ENCODE results near the gene CDCA4.

The CDCA4 gene

GRCh38 chr14:105013150-105013785, 7.6 kb downstream of the CDCA4 start:
- DNase-seq (no peak), ATAC-seq (no peak)

DNA sequence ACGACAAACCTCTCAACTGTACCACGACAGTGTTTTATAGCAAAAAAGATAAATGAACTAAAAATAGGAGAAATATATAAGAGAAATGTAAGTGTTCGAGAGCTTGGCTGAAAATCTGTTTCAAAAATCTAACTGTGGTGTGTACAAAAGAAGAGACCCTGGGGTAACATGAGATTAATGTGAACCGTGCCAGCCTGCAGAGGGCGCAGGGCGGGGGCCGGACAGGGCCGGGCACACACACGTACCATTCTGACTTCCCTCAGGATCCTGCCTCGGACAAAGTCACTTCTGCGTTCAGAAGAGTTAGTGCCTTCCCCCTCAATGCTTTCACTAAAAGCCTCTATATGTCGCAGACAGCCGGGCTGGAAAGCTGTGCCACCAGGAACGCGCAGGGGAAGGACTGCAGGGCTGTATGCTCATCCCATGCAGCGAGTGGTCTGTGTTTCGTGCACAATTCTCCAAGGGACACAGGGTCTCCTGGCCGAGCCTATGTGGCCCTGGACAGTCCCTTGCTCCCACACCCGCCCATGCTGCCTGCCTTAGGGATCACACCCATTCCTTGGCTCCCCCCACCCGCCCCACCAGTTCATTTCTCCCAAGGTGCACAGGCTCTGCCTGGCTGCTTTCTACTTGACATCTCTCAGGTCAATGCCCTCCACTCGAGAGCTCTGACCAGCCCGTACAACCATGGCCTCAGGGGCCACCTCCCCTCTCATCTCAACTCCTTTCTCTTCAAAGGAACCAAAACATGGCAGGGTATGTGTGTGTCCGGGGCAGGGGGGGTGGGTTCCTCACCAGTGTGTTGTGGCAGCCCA, 8.5 kb downstream of the CDCA4 start:
- no peak for DNase-seq
- ATAC-seq, result no peak

DNA sequence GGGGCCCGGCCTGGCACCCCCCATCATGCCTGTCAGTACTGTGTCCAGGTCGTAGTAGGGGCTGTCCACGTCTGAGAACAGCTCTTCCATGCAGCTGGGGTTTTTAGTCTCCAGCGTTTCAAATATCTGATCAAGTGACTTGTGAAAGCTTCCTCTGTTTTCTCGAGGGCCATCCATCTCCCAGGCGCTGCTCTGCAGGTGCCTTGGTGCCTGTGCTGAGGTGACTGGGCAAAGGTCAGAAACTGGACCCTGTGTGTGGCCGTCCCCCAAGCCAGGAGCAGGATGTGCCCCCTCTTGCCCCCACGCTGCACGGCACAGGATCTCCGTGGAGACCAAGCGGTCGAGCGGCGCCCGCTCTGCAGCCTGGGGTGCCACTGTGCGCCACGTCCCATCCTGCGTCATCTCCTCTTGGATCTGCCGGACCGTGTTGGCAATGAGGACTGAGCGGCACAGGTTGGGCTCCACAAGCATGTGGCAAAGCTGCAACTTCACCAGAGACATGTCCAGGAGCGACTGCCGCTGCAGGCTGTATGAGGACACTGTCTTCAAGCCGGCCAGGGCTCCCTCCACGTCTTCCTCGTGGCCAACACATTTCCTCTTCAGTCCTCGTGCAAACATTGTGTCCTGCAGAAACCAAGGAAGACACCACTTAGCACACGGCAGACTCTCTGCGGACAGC, 9.4 kb downstream of the CDCA4 start:
- ATAC-seq (no peak), DNase-seq (no peak)

- ATAC-seq (no peak), DNase-seq (no peak)
Observed at GRCh38 chr14:105010891-105011291, 10.0 kb downstream of the CDCA4 start.

DNA sequence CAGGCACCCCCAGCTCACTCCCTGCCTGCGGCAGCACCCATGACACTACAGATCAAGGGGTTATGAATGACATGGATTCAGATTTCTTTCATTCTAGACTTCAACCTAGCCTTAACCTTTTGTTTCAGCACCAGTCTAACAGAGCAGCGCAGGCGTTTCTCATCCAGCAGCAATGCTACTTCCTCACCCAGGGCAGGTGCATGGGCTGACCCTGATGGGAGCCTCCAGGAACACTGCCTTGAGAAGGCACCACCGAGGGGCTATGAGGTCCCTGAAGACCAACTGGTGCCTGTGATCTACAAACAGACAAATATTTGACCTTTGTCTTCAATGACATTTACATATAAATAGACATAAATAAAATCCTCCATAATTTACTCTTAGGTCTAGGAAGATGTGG, 10.8 kb downstream of the CDCA4 start:
- no peak for DNase-seq
- no peak for ATAC-seq

DNA sequence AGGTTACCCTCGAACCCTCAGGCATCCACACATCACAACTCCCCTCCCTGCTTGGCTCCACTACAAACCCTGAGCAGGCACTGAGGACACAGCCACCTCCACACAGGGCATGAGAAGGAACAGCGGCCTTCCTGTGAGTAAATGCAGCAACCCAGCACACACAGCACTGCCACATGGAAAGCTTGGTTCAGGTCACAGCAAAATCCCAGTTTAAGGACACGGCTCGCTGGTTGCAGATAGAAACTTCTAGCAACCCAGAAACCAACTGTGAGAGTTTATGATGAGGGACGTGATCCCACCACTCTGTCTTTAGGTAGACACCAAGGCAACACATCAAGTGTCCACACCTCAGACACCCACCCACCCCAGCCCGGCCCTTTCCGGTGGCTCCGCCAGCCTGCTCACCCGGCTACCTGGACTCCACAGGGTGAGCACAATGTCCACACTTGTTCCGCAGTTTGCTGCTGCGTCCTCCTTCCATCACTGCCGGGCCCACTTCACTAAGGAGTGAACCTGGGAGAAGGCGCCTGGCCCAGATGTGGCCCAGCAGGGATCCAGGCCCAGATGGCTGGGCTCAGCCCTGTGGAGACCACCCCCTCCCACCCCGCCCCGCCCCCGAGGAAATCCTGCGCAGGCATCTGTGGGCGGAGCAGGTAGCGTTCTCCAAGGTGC, 13.2 kb downstream of the CDCA4 start:
- ATAC-seq (no peak), DNase-seq (no peak)

DNA sequence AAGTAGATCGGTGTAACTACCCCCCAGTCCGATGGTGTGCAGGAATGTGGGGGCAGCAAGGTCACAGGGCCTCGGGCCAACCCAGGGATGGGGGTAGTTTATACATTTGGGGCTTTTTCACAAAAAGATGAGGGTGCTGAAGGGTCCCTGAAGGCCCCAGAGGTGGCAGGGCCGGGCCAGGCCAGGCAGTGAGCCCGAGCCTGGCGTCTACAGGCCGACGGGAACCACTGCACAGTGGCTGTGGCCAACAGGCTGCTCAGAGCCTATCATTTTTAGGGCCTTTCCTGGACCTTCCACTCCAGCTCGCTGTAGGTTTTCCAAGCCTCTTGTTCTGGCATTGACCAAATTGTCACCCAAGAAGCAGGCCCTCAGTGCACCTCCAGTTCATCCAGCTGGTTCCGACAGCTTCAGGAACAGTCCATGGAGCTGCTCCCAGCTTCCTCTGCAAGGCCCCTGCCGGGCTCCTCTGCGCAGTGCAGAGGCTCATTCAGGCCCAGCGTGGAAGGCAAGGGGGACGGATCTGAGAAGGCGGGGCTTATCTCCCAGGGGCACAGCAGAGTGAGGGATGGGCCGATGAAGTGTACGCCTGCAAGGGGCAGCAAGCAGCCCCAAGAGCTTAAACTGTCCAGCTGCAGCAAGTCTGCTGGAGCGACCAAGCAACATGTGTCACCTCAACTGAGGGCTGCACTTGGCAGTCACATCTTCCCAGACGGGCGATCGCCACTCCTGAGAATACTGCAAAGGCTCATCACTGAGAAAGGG, 13.9 kb downstream of the CDCA4 start:
- ATAC-seq (no peak), DNase-seq (no peak)

DNA sequence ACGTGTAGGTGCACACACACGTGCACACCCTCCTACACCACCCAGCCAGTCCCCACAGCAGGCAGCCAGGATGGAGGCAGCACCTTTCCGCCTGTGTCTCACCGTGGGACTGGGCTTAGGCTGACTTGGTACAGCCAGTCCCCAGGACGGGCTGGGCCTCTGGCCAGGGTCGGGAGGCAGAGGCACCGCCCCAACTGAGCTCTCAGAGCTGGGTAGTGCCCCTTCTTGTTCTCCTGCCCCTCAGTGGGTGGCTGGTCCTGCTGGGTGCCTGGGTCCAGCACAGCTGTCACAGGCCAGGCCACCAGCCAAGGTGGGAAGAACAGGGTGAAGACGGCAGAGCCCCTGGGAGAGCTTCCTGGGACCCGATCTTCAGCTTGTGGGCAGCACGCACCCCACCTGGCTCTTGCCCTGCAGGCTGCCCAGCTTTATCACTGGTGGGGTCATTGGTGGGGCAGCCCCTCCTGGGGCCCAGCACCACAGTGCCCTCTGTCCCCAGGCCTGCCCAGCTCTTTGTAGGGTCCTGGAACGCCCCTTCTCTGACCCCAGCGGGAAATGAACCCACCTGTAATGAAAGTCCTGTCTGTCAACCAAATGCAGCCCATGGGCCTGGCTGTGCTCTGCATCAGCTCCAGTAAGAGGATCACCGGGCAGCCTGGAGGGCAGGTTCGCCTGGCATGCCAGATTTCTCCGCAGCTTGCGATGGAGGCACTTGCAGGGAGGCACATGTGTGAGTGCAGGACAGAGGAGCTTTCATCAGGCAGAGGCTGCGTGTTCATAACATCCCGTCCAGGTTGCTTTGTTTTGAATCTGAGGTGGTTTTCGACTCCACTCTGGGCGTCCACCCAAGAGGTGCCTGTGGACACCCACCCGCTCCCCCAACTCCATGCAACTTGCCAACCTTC, 14.7 kb downstream of the CDCA4 start:
- DNase-seq, result no peak
- peak; percentile 12 for ATAC-seq

- peak; percentile 10 for ATAC-seq
- DNase-seq, result no peak
Observed at GRCh38 chr14:105005329-105005928, 15.5 kb downstream of the CDCA4 start.

- DNase-seq, result no peak
- ATAC-seq, result no peak
Observed at GRCh38 chr14:104999361-104999760, 21.5 kb downstream of the CDCA4 start.

DNA sequence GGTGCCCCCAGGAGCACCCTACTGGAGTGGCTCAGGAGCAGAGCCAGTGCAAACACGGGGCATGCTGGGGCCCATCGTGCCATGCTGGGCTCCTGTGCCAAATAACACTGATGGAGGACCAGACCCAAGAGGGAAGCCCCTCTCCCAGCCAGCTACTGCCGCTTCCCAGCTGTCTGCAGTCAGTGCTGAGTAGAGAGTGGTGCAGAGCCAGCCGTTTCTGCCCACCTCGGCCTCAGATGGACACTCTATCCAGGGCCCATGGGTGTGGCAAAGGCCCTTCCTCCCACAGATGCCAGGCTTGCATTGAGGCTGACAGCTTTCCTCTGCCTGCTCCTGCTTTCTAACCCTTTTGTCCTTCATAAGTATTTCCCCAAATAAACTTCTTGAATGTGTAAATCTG, 22.1 kb downstream of the CDCA4 start:
- no peak for ATAC-seq
- DNase-seq, result no peak

DNA sequence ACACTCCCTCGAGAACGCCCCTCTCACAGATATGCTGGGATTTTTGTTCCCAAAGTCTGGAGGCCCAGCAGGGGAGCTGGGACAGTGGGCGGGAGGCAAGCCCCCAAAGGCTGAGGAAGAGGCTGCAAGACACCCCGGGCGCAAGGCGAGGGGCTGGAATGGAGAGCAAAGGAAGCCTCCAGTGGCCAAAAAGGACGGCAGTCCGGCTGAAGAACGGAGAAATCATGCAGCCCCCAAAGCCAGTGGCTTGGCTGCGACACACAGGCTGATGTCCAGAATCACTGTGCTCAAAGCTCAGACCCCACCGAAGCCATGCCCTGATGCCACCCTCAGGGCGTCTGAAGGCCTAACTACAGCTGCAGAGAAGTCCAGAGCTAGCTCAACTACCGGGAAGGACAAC, 24.4 kb downstream of the CDCA4 start:
- no peak for DNase-seq
- ATAC-seq, result no peak

DNA sequence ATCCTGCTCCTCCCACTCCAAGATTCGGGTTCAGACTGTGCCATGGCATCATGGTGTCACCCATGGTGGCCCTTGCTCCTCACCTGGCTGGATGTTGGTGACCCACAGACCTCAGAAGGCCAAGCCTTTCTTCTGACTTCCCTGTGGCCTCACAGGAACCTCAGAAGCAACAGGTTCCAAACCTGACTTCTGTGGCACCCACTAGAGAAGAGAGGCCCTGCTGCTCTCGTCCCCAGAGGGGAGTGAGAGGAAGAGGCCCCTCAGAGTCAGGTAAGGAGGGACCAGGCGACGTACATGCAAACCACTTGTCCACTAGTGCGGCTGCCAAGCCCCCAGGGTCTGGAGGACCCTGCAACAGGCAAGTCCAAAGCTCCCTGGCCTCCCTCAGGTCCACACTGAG, 24.9 kb downstream of the CDCA4 start:
- ATAC-seq (no peak), DNase-seq (no peak)

GRCh38 chr14:104994978-104995377, 25.9 kb downstream of the CDCA4 start:
- no peak for DNase-seq
- ATAC-seq, result no peak

- ATAC-seq, result no peak
- DNase-seq, result no peak
Observed at GRCh38 chr14:104993808-104994591, 26.9 kb downstream of the CDCA4 start.

DNA sequence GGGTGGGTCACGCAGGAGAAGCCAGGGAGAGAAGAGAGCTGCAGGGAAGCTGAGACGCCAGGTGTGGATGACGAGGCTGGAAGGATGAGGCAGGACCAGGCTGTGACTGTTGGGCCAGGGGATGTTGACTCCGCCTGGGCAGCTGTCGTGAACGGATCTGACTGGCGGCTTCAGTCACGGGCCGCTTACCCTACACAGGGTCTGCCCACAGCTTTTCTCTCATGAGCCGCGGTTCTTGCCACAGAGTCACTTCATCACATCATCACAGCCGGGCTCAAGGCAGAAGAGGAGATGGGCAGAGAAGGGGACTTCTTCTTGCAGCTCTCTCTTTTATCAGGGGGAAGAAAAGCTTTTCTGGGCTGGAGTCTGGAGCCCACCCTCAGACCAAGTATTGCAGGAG, 27.6 kb downstream of the CDCA4 start:
- no peak for DNase-seq
- ATAC-seq, result no peak

DNA sequence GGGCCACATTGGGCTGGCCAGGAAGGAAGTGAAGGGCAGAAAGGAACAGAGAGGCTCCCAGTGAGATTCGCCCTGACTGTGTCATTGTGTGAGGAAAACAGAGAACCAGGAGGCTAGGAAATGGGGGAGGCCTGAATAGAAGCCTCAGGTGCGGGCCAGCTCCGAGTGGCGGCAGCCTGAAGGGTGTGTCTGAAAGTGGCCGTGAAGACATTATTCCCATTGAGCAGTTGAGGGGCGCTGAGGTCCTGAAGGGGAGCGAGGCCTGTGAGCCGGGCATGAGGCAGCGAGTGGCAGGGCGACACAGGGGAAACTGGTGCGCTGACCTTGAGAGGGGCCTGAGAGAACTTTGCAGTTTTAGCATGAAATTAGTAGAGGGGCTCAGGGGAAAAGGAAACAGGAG, 28.4 kb downstream of the CDCA4 start:
- ATAC-seq (no peak), DNase-seq (no peak)

DNA sequence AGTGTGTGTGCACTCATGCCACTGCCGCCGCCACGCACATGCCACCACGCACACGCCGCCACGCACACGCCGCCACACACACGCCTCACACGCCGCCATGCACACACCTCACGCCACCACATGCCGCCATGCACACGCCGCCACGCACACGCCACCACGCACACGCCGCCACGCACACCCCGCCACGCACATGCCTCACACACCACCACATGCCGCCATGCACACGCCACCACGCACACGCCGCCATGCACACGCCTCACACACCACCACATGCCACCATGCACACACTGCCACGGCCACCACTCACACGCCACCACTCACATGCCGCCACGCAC, 29.0 kb downstream of the CDCA4 start:
- ATAC-seq (no peak), DNase-seq (no peak)

- ATAC-seq, result no peak
- DNase-seq, result no peak
Observed at GRCh38 chr14:104989951-104990303, 31.0 kb downstream of the CDCA4 start.

Measured in stimulated activated naive CD8-positive, alpha-beta T cell treated with anti-CD3 and anti-CD28 coated beads, Interleukin-15, Interleukin-2, amounts not matched to agents 100 U/mL and 50 U/mL, for 24 hours (primary cell).